ENCODE measurements around the gene ETFBKMT.

The ETFBKMT gene

DNA sequence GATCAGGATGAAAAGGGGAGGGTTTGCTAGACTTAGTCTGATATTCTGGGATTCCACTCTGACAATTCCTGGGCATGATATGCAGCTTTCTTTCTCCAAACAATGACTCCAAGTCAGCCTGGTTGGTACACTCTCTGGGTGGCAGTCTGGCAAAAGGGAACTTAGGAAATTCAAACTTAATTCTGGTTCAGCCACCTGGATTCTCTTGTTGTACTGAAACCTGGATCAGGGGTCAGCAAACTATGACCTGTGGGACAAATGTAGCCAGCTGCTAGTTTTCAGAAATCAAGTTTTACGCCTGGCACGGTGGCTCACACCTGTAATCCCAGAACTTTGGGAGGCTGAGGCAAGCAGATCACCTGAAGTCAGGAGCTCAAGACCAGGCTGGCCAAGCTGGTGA, 63.1 kb downstream of the ETFBKMT start:
- DNase-seq, result no peak

Measured in fibroblast of skin of scalp (primary cell).